HepG2 (cell line): ENCODE measurements around the gene TST. TPM values are rescaled to one million over a fixed set of nuclear protein-coding genes. Genes with fewer than 3 reads are reported as not detected.

Experiments used
- ATAC-seq: fragments of 200-7000 bp; cut with Tn5 transposase; 3 replicates; pipeline ENCODE4 v1.9.1; 2020; ENCODE audit warnings: mild to moderate bottlenecking, moderate library complexity
- BruUV-seq: library from RNA; stranded (reverse); fragments of 400-500 nt; replicated peaks from 2 replicates; lab custom pipeline; 2021; lab: Mats Ljungman, UMichigan
- CTCF ChIA-PET: fragments of 300-600 bp; formaldehyde crosslinking; extraction: SDS; loops from one replicate; lab custom pipeline; 2021; ENCODE audit warnings: low total read pairs, inconsistent platforms, low intra/inter-chr PET ratio; lab: Yijun Ruan, JAX
- POLR2A ChIA-PET: fragments of 350-600 bp; sonication (Branson Sonifier 250); formaldehyde crosslinking; loops from one replicate; lab custom pipeline; 2020; ENCODE audit warnings: antibody characterized with exemption, inconsistent platforms; lab: Yijun Ruan, JAX
- DNase-seq: peaks from one replicate; pipeline ENCODE4 v3.0.0-alpha.2; 2015; ENCODE audit warnings: low spot score
- FAIRE-seq: peaks from 3 replicates; lab custom pipeline; 2011; peaks lifted over from hg19 to GRCh38; lab: Jason Lieb, UNC
- H2AFZ ChIP-seq: one replicate; pipeline ENCODE4 v1.6.1; 2011; ENCODE audit warnings: low read length, inconsistent platforms
- H3K27ac ChIP-seq: fragments of 300-600 bp; 3 replicates; pipeline ENCODE4 v1.8.0; 2011; ENCODE audit warnings: mixed run types, mild to moderate bottlenecking, mixed read lengths, low read length, inconsistent platforms; ENCODE audit not compliant: insufficient read depth; ENCODE audit errors: extremely low read length
- H3K27me3 ChIP-seq, 2 experiments: fragments of 200-600 bp in 1 of 2; 2 replicates in 1 of 2; 3 replicates in 1 of 2; pipeline versions ENCODE4 v1.6.0 to v1.8.0; 2011; ENCODE audit warnings: low read length in 2 of 2, mild to moderate bottlenecking in 2 of 2, moderate library complexity in 2 of 2, inconsistent platforms in 1 of 2; ENCODE audit not compliant: insufficient read depth in 2 of 2, control insufficient read depth in 1 of 2
- H3K36me3 ChIP-seq, 2 experiments: fragments of 200-600 bp in 1 of 2; replicated peaks in 1 of 2; 2 replicates in 1 of 2; 3 replicates in 1 of 2; pipeline versions ENCODE4 v1.5.1 to v1.8.0; 2011; ENCODE audit warnings: low read length in 2 of 2, inconsistent platforms in 1 of 2; ENCODE audit not compliant: insufficient read depth in 2 of 2, control insufficient read depth in 1 of 2
- H3K4me1 ChIP-seq: 2 replicates; pipeline ENCODE4 v1.5.1; 2012; ENCODE audit warnings: low read length, inconsistent platforms; ENCODE audit not compliant: insufficient read depth
- H3K4me2 ChIP-seq: 2 replicates; pipeline ENCODE4 v1.6.0; 2011; ENCODE audit warnings: low read depth, low read length, inconsistent platforms
- H3K4me3 ChIP-seq, 3 experiments: fragments of 200-600 bp in 1 of 3; sonication (generic), shearing (Covaris generic) in 1 of 3; replicated peaks in 1 of 3; 2 replicates each; pipeline ENCODE4 v1.5.1; 2011 to 2016; ENCODE audit warnings: low read length in 3 of 3, inconsistent platforms in 2 of 3, low read depth in 2 of 3, mild to moderate bottlenecking in 2 of 3, control low read depth in 1 of 3, mixed read lengths in 1 of 3; ENCODE audit not compliant: insufficient read depth in 1 of 3
- H3K79me2 ChIP-seq: one replicate; pipeline ENCODE4 v1.6.1; 2011; ENCODE audit warnings: low read length, inconsistent platforms; ENCODE audit not compliant: insufficient read depth
- H3K9ac ChIP-seq: 2 replicates; pipeline ENCODE4 v1.6.0; 2011; ENCODE audit warnings: mild to moderate bottlenecking, low read depth, low read length, inconsistent platforms; ENCODE audit not compliant: insufficient read depth
- H3K9me3 ChIP-seq: 2 replicates; pipeline ENCODE4 v1.5.1; 2012; ENCODE audit warnings: mild to moderate bottlenecking, low read length
- H4K20me1 ChIP-seq: 2 replicates; pipeline ENCODE4 v1.6.0; 2011; ENCODE audit warnings: inconsistent platforms, mild to moderate bottlenecking, low read length, moderate library complexity; ENCODE audit not compliant: insufficient read depth
- FOXM1 ChIP-seq: sonication (generic); formaldehyde crosslinking; IDR thresholded peaks from 2 replicates; pipeline ENCODE4 v1.5.0; 2020; ENCODE audit warnings: missing genetic modification reagents
- MYC ChIP-seq: sonication (generic); formaldehyde crosslinking; IDR thresholded peaks from 2 replicates; pipeline ENCODE4 v1.9.0; 2021; ENCODE audit warnings: missing genetic modification reagents, borderline replicate concordance
- PHF20 ChIP-seq: sonication (generic); formaldehyde crosslinking; IDR thresholded peaks from 2 replicates; pipeline ENCODE4 v1.5.0; 2020; ENCODE audit warnings: mild to moderate bottlenecking, missing genetic modification reagents
- POLR2A ChIP-seq, 2 experiments: IDR thresholded peaks; 2 replicates each; pipeline ENCODE4 v1.6.1; 2011; ENCODE audit warnings: low read depth in 2 of 2, low read length in 2 of 2, mild to moderate bottlenecking in 1 of 2, moderate library complexity in 1 of 2; ENCODE audit not compliant: insufficient read depth in 1 of 2
- RBM22 ChIP-seq: fragments of 200-400 bp; formaldehyde crosslinking; optimal IDR thresholded peaks from 2 replicates; pipeline ENCODE3; 2017; ENCODE audit warnings: mild to moderate bottlenecking, low read length, moderate library complexity
- SRSF9 ChIP-seq: fragments of 200-400 bp; formaldehyde crosslinking; IDR thresholded peaks from 2 replicates; pipeline ENCODE4 v1.6.1; 2018; ENCODE audit warnings: borderline replicate concordance, mild to moderate bottlenecking, low read depth, low read length; ENCODE audit not compliant: insufficient read depth, poor library complexity, severe bottlenecking
- ZNF143 ChIP-seq: sonication (generic); formaldehyde crosslinking; IDR thresholded peaks from 2 replicates; pipeline ENCODE4 v1.4.0; 2020; ENCODE audit warnings: missing genetic modification reagents
- ZNF296 ChIP-seq: sonication (generic); formaldehyde crosslinking; conservative IDR thresholded peaks from 2 replicates; pipeline ENCODE4 v1.5.0; 2020; ENCODE audit warnings: mild to moderate bottlenecking, missing genetic modification reagents
- WGBS: methylation state at CpG from one replicate; pipeline ENCODE4 v1.1.6; 2017; ENCODE audit warnings: low lambda C conversion rate; 5-methylcytosine and 5-hydroxymethylcytosine counted together
- in situ Hi-C: cut with HindIII; loops from 2 replicates; pipeline ENCODE4 v1.10.0; 2017; ENCODE audit warnings: low pct_unique_long_range_greater_than_20kb; ENCODE audit not compliant: extremely low pct_ligation_motif_present
- intact Hi-C: fragments of 100-400 bp; cut with micrococcal nuclease; formaldehyde crosslinking; loops from one replicate; pipeline ENCODE4 v1.10.0; 2022; ENCODE audit not compliant: unreplicated experiment
- polyA plus RNA-seq, 8 experiments: library from polyadenylated mRNA; depleted of rRNA in 3 of 8; stranded (reverse) in 7 of 8; unstranded in 1 of 8; fragments of >200 nt; fragmentation: Illumina TruSeq in 4 of 8; extraction: Trizol in 4 of 8; gene quantifications; 2 replicates each; pipeline versions ENCODE4 v1.2.1 to v1.2.3, GENCODE V29; 2011 to 2016; ENCODE audit warnings: low read depth in 4 of 8, missing spikeins in 1 of 8, mixed read lengths in 1 of 8; ENCODE audit not compliant: insufficient read depth in 1 of 8
- total RNA-seq, 5 experiments: library from RNA; depleted of rRNA; stranded (reverse); fragments of >200 nt; fragmentation: Illumina TruSeq; extraction: Trizol; gene quantifications; 2 replicates each; pipeline ENCODE4 v1.2.3, GENCODE V29; 2016; ENCODE audit warnings: low read depth in 1 of 5

TST gene
- total and polyA plus RNA-seq, 2 of the 13 experiments (the other 11 are each of a cell fraction or from before 2014, with no cell fraction given): 44.6 to 63.6 TPM

GRCh38 chr22:37026325-37026724, 7.1 kb upstream of the TST start:
- DNase-seq: no peak
- no TSS peak for BruUV-seq
- in situ Hi-C loops: no loop called here
- peaks cover 97% of the 10 kb centered on the region for H3K4me1 ChIP-seq
- peak overlapping the region; percentile 64 for H3K27ac ChIP-seq
- no peaks in the 10 kb centered on the region for H3K27me3 ChIP-seq
- no peaks in the 10 kb centered on the region for H3K9me3 ChIP-seq
- POLR2A ChIA-PET: interaction anchor here (1.9 to 13.3 kb wide), 2 partner anchors 7 to 18 kb away, joined by 12 to 383 read pairs; partner anchors contain the start of genes MPST and TST
- FAIRE-seq: no peak
- peaks cover 33% of the 10 kb centered on the region for H3K79me2 ChIP-seq
- 96% methylated on average over 4 of the region's 5 CpGs for WGBS
- ATAC-seq: no peak
- no peak overlapping the region for H2AFZ ChIP-seq
- 0 out of 2 replicates have a peak, but pooled peaks have one; percentile 18 for TF ChIP-seq ZNF296 (CRISPR knock-in tag)
- TF ChIP-seq ZNF143: no peak
- no peak for TF ChIP-seq SRSF9
- TF ChIP-seq FOXM1 (CRISPR knock-in tag): no peak
- TF ChIP-seq POLR2A (IDR thresholded peaks at IDR 0.05; ENCODE audit: insufficient read depth in 1 of 2, low read depth in 2 of 2, low read length in 2 of 2): peak in 1 of 2 experiments; percentile 51; a peak in 2 of 4 replicates
- TF ChIP-seq PHF20: 0 out of 2 replicates have a peak, but pooled peaks have one; percentile 24
- TF ChIP-seq, all 625 proteins: peak for 3
- intact Hi-C loops: no loop called here
- Histone ChIP-seq H3K36me3 (peaks cover 13 to 43% of the 10 kb centered on the region in 2 experiments), H3K9ac (no peak overlapping the region), H3K4me3 (no peak overlapping the region), H3K4me2 (no peak overlapping the region), H4K20me1 (no peaks in the 10 kb centered on the region)
- CTCF ChIA-PET: no interaction called here

- ChIA-PET CTCF (no interaction called here), POLR2A (interaction anchor here (1.9 to 13.3 kb wide), 2 partner anchors 7 to 19 kb away, joined by 12 to 383 read pairs; partner anchors contain the start of genes MPST and TST)
- no peak for ATAC-seq
- Histone ChIP-seq H3K9ac (peak overlapping the region; percentile 18; the same call in 1 of the 2 replicates), H3K4me2 (no peak overlapping the region), H3K4me1 (peaks cover 97% of the 10 kb centered on the region), H3K27me3 (no peaks in the 10 kb centered on the region), H3K36me3 (peaks cover 13 to 39% of the 10 kb centered on the region in 2 experiments), H4K20me1 (no peaks in the 10 kb centered on the region), H3K4me3 (no peak overlapping the region), H2AFZ (no peak overlapping the region), H3K9me3 (no peaks in the 10 kb centered on the region), H3K27ac (peak overlapping the region; percentile 64), H3K79me2 (peaks cover 40% of the 10 kb centered on the region)
- no peak for DNase-seq
- intact Hi-C loops (no loop called here), in situ Hi-C loops (no loop called here)
- BruUV-seq: TSS peak; percentile 4
- 99% methylated on average over 8 of the region's 10 CpGs for WGBS
- no peak for TF ChIP-seq MYC (CRISPR knock-in tag)
- peak; percentile 34 for TF ChIP-seq RBM22
- no peak for FAIRE-seq
Measured at GRCh38 chr22:37025500-37026070, 6.3 kb upstream of the TST start.
